ENCODE results near the gene FCGR3B.
A peak's percentile ranks its signal among the peaks of the same experiment; 100 is the strongest.
"Not testable (repeated sequence)": the region's sequence is repeated elsewhere in the genome, so short reads cannot be mapped to it uniquely, and the experiment has no call there.

Gene FCGR3B

DNA sequence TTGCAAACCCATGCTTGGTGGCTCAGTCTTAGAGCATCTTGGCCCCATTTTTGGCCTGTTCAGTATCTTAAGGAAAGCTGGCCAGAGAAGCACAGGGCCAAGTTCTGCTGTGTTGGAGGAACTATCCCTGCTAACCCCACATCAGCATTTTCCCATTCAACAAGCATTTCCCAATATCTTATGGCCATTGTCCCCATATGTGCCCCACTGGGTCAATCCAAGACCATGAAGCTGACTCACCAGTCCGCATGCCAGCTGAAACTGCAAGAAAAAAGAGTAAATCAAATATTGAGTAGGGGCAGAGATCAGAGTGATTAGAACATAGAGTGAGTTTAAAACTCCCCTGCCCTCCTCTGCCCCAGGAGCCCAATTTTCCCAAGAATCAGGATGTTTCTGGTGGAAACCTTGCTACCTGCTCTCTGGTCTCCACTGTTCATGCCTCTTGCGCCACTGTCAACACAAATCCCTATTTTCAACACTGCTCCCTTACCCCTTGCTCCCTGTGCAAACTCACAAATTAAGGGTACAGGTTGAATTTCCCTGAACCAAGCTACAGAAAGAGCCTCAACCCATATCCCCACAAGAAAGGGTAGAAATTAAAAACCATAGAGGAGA, 741 bp downstream of the FCGR3B start:
- not testable (repeated sequence) for H3K27me3 ChIP-seq (ENCODE audit: insufficient read depth, poor library complexity, severe bottlenecking); H3K27ac ChIP-seq (ENCODE audit: poor library complexity, severe bottlenecking); H3K9me3 ChIP-seq (ENCODE audit: severe bottlenecking); H3K4me1 ChIP-seq (ENCODE audit: insufficient read depth, poor library complexity, severe bottlenecking); DNase-seq (ENCODE audit: low spot score); H3K36me3 ChIP-seq (ENCODE audit: low read depth); H3K4me3 ChIP-seq (ENCODE audit: severe bottlenecking); ATAC-seq (ENCODE audit: low read depth)

GRCh38 chr1:161626445-161627146, 4.4 kb downstream of the FCGR3B start:
- not testable (repeated sequence) for H3K27ac ChIP-seq (ENCODE audit: poor library complexity, severe bottlenecking); DNase-seq (ENCODE audit: low spot score); H3K9me3 ChIP-seq (ENCODE audit: severe bottlenecking); H3K36me3 ChIP-seq (ENCODE audit: low read depth); H3K4me1 ChIP-seq (ENCODE audit: insufficient read depth, poor library complexity, severe bottlenecking); H3K27me3 ChIP-seq (ENCODE audit: insufficient read depth, poor library complexity, severe bottlenecking); H3K4me3 ChIP-seq (ENCODE audit: severe bottlenecking); ATAC-seq (ENCODE audit: low read depth)

DNA sequence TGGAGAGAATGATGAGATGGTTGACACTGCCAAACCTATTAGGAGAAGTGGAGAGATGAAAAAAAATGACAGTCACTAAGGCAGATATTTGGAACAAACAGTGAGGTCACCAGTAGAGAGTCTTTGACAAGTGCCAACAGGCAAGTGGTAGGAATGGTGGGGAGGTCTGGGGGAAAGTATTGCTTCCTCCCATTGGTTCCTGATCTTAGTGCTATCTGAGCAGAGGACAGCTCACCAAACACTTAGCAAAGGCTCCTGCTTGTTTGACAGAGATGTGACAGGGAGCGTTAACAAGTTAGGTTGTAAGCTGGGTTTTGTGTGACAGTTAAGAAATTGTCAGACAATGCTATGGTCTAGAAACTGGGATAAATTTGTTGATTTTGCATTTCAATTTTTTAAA, 6.4 kb downstream of the FCGR3B start:
- ATAC-seq (ENCODE audit: low read depth); H3K4me1 ChIP-seq (ENCODE audit: insufficient read depth, poor library complexity, severe bottlenecking); DNase-seq (ENCODE audit: low spot score); H3K27ac ChIP-seq (ENCODE audit: poor library complexity, severe bottlenecking); H3K27me3 ChIP-seq (ENCODE audit: insufficient read depth, poor library complexity, severe bottlenecking); H3K9me3 ChIP-seq (ENCODE audit: severe bottlenecking); H3K36me3 ChIP-seq (ENCODE audit: low read depth); H3K4me3 ChIP-seq (ENCODE audit: severe bottlenecking): not testable (repeated sequence)

GRCh38 chr1:161623401-161624051, 7.5 kb downstream of the FCGR3B start:
- not testable (repeated sequence) for H3K36me3 ChIP-seq (ENCODE audit: low read depth); H3K4me1 ChIP-seq (ENCODE audit: insufficient read depth, poor library complexity, severe bottlenecking); DNase-seq (ENCODE audit: low spot score); ATAC-seq (ENCODE audit: low read depth); H3K27ac ChIP-seq (ENCODE audit: poor library complexity, severe bottlenecking); H3K9me3 ChIP-seq (ENCODE audit: severe bottlenecking); H3K27me3 ChIP-seq (ENCODE audit: insufficient read depth, poor library complexity, severe bottlenecking); H3K4me3 ChIP-seq (ENCODE audit: severe bottlenecking)

- not testable (repeated sequence) for H3K27ac ChIP-seq (ENCODE audit: poor library complexity, severe bottlenecking); H3K4me1 ChIP-seq (ENCODE audit: insufficient read depth, poor library complexity, severe bottlenecking); DNase-seq (ENCODE audit: low spot score); H3K9me3 ChIP-seq (ENCODE audit: severe bottlenecking); H3K27me3 ChIP-seq (ENCODE audit: insufficient read depth, poor library complexity, severe bottlenecking); H3K36me3 ChIP-seq (ENCODE audit: low read depth)
- peak; percentile 62 for ATAC-seq (ENCODE audit: low read depth)
- peak overlapping the region; percentile 34 for H3K4me3 ChIP-seq (ENCODE audit: severe bottlenecking)
Measured at GRCh38 chr1:161622054-161622453, 8.9 kb downstream of the FCGR3B start.

- peak; percentile 69 for ATAC-seq (ENCODE audit: low read depth)
- H3K27ac ChIP-seq (ENCODE audit: poor library complexity, severe bottlenecking); H3K9me3 ChIP-seq (ENCODE audit: severe bottlenecking); H3K27me3 ChIP-seq (ENCODE audit: insufficient read depth, poor library complexity, severe bottlenecking); H3K4me1 ChIP-seq (ENCODE audit: insufficient read depth, poor library complexity, severe bottlenecking); H3K36me3 ChIP-seq (ENCODE audit: low read depth): not testable (repeated sequence)
- H3K4me3 ChIP-seq (ENCODE audit: severe bottlenecking): peak overlapping the region; percentile 34
- DNase-seq (ENCODE audit: low spot score): peak; percentile 50
Measured at GRCh38 chr1:161621181-161622000, 9.6 kb downstream of the FCGR3B start.

- H3K9me3 ChIP-seq (ENCODE audit: severe bottlenecking); H3K36me3 ChIP-seq (ENCODE audit: low read depth); ATAC-seq (ENCODE audit: low read depth); H3K4me1 ChIP-seq (ENCODE audit: insufficient read depth, poor library complexity, severe bottlenecking); H3K4me3 ChIP-seq (ENCODE audit: severe bottlenecking); H3K27ac ChIP-seq (ENCODE audit: poor library complexity, severe bottlenecking); H3K27me3 ChIP-seq (ENCODE audit: insufficient read depth, poor library complexity, severe bottlenecking); DNase-seq (ENCODE audit: low spot score): not testable (repeated sequence)
Measured at GRCh38 chr1:161620399-161620798, 10.6 kb downstream of the FCGR3B start.

DNA sequence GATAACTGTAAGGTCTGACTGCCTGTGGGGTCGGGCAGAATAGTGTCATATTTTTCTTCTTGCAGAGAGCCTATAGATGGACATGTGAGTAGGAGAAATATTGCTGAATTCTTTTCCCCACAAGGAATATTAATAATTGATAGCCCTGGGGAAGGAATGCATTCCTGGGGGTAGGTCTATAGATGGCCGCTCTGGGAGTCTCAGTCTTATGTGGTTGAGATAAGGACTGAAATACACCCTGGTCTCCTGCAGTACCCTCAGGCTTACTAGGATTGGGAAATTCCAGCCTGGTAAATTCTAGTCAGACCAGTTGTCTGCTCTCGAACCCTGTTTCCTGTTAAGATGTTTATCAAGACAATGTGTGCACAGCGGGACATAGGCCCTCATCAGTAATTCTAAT, 12.5 kb downstream of the FCGR3B start:
- ATAC-seq (ENCODE audit: low read depth); H3K4me3 ChIP-seq (ENCODE audit: severe bottlenecking); H3K4me1 ChIP-seq (ENCODE audit: insufficient read depth, poor library complexity, severe bottlenecking); H3K36me3 ChIP-seq (ENCODE audit: low read depth); H3K27me3 ChIP-seq (ENCODE audit: insufficient read depth, poor library complexity, severe bottlenecking); H3K27ac ChIP-seq (ENCODE audit: poor library complexity, severe bottlenecking); DNase-seq (ENCODE audit: low spot score); H3K9me3 ChIP-seq (ENCODE audit: severe bottlenecking): not testable (repeated sequence)

GRCh38 chr1:161616417-161616816, 14.6 kb downstream of the FCGR3B start:
- H3K36me3 ChIP-seq (ENCODE audit: low read depth); ATAC-seq (ENCODE audit: low read depth); DNase-seq (ENCODE audit: low spot score); H3K4me3 ChIP-seq (ENCODE audit: severe bottlenecking); H3K9me3 ChIP-seq (ENCODE audit: severe bottlenecking); H3K27ac ChIP-seq (ENCODE audit: poor library complexity, severe bottlenecking); H3K4me1 ChIP-seq (ENCODE audit: insufficient read depth, poor library complexity, severe bottlenecking); H3K27me3 ChIP-seq (ENCODE audit: insufficient read depth, poor library complexity, severe bottlenecking): not testable (repeated sequence)

- not testable (repeated sequence) for DNase-seq (ENCODE audit: low spot score); H3K36me3 ChIP-seq (ENCODE audit: low read depth); H3K4me1 ChIP-seq (ENCODE audit: insufficient read depth, poor library complexity, severe bottlenecking); H3K9me3 ChIP-seq (ENCODE audit: severe bottlenecking); ATAC-seq (ENCODE audit: low read depth); H3K27me3 ChIP-seq (ENCODE audit: insufficient read depth, poor library complexity, severe bottlenecking)
- H3K4me3 ChIP-seq (ENCODE audit: severe bottlenecking): peak overlapping the region; percentile 25
- H3K27ac ChIP-seq (ENCODE audit: poor library complexity, severe bottlenecking): peak overlapping the region; percentile 55
Measured at GRCh38 chr1:161613142-161613514, 17.8 kb downstream of the FCGR3B start.
